ENCODE measurements around the gene MAPK12. TPM values are rescaled to one million over a fixed set of nuclear protein-coding genes. Genes with fewer than 3 reads are reported as not detected.

MAPK12 gene
- polyA plus RNA-seq, 1 experiment, result 51.4 TPM

GRCh38 chr22:50285568-50286229, 24.2 kb upstream of the MAPK12 start:
- POLR2A ChIA-PET, result no interaction called here
- DNase-seq (ENCODE audit: low read depth), result no peak
- CTCF ChIA-PET, result no interaction called here
- peaks cover 77% of the 10 kb centered on the region for H3K36me3 ChIP-seq (ENCODE audit: control insufficient read depth, insufficient read depth, low read length)
- H3K27me3 ChIP-seq (ENCODE audit: control insufficient read depth, insufficient read depth, low read length), result no peaks in the 10 kb centered on the region
- TF ChIP-seq, protein P1, sequence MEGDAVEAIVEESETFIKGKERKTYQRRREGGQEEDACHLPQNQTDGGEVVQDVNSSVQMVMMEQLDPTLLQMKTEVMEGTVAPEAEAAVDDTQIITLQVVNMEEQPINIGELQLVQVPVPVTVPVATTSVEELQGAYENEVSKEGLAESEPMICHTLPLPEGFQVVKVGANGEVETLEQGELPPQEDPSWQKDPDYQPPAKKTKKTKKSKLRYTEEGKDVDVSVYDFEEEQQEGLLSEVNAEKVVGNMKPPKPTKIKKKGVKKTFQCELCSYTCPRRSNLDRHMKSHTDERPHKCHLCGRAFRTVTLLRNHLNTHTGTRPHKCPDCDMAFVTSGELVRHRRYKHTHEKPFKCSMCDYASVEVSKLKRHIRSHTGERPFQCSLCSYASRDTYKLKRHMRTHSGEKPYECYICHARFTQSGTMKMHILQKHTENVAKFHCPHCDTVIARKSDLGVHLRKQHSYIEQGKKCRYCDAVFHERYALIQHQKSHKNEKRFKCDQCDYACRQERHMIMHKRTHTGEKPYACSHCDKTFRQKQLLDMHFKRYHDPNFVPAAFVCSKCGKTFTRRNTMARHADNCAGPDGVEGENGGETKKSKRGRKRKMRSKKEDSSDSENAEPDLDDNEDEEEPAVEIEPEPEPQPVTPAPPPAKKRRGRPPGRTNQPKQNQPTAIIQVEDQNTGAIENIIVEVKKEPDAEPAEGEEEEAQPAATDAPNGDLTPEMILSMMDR (IDR thresholded peaks at IDR 0.05; ENCODE audit: insufficient read depth, low read depth, low read length), result no peak
- H3K4me3 ChIP-seq (ENCODE audit: low read depth, low read length), result no peak overlapping the region

DNA sequence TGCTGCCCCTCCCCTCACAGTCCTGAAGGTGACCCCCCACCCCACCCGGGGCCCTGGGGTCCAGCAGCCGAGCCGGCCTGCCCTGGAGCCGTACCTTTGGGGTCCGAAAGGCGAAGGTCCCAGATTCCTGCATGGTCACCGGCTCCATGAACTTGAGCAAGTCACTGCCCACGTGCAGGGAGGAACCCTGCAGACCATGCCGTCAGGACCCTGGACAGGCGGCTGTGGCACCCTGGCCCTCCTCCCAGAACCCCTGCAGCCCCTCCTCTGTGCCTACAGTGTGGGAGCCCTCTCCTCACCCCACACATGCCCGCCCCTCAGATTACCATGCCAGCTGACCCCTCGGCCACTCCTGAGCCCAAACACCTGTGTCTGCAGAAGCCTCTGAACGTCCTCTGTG, 23.0 kb upstream of the MAPK12 start:
- Histone ChIP-seq H3K36me3 (ENCODE audit: control insufficient read depth, insufficient read depth, low read length) (peaks cover 78% of the 10 kb centered on the region), H3K27me3 (ENCODE audit: control insufficient read depth, insufficient read depth, low read length) (no peaks in the 10 kb centered on the region), H3K4me3 (ENCODE audit: low read depth, low read length) (no peak overlapping the region)
- no peak for DNase-seq (ENCODE audit: low read depth)
- TF ChIP-seq, protein P1 (IDR thresholded peaks at IDR 0.05; ENCODE audit: insufficient read depth, low read depth, low read length), result no peak
- CTCF ChIA-PET, result no interaction called here
- POLR2A ChIA-PET, result interaction anchor here (0.5 kb wide), 1 partner anchor 243 kb away, joined by 3 read pairs; no protein-coding TSS in a partner anchor

- no peak for DNase-seq (ENCODE audit: low read depth)
- CTCF ChIA-PET, result no interaction called here
- TF ChIP-seq, protein P1 (IDR thresholded peaks at IDR 0.05; ENCODE audit: insufficient read depth, low read depth, low read length), result no peak
- Histone ChIP-seq H3K4me3 (ENCODE audit: low read depth, low read length) (no peak overlapping the region), H3K27me3 (ENCODE audit: control insufficient read depth, insufficient read depth, low read length) (no peaks in the 10 kb centered on the region), H3K36me3 (ENCODE audit: control insufficient read depth, insufficient read depth, low read length) (peaks cover 76% of the 10 kb centered on the region)
- POLR2A ChIA-PET, result no interaction called here
These were observed 22.3 kb upstream of the MAPK12 start for GRCh38 chr22:50283821-50284220.

- Histone ChIP-seq H3K27me3 (ENCODE audit: control insufficient read depth, insufficient read depth, low read length) (no peaks in the 10 kb centered on the region), H3K4me3 (ENCODE audit: low read depth, low read length) (no peak overlapping the region), H3K36me3 (ENCODE audit: control insufficient read depth, insufficient read depth, low read length) (peaks cover 75% of the 10 kb centered on the region)
- ChIA-PET CTCF (interaction anchor here (0.6 to 1.2 kb wide), 4 partner anchors 11 to 24 kb away, joined by 3 to 4 read pairs (median 4); no protein-coding TSS in a partner anchor), POLR2A (no interaction called here)
- TF ChIP-seq, protein P1 (IDR thresholded peaks at IDR 0.05; ENCODE audit: insufficient read depth, low read depth, low read length), result no peak
- no peak for DNase-seq (ENCODE audit: low read depth)
These were observed 21.1 kb upstream of the MAPK12 start for GRCh38 chr22:50282361-50283155.

- H3K36me3 ChIP-seq (ENCODE audit: control insufficient read depth, insufficient read depth, low read length), result peaks cover 74% of the 10 kb centered on the region
- ChIA-PET CTCF (interaction anchor here (1.2 to 1.6 kb wide), 2 partner anchors 12 to 16 kb away, joined by 4 read pairs; no protein-coding TSS in a partner anchor), POLR2A (no interaction called here)
- TF ChIP-seq, protein P1 (IDR thresholded peaks at IDR 0.05; ENCODE audit: insufficient read depth, low read depth, low read length), result no peak
- no peak overlapping the region for H3K4me3 ChIP-seq (ENCODE audit: low read depth, low read length)
- no peaks in the 10 kb centered on the region for H3K27me3 ChIP-seq (ENCODE audit: control insufficient read depth, insufficient read depth, low read length)
- DNase-seq (ENCODE audit: low read depth), result no peak
These were observed 20.5 kb upstream of the MAPK12 start for GRCh38 chr22:50281957-50282356.
